HL-60 (cell line): ENCODE data around the gene PRTN3.
"Not testable (repeated sequence)": the region's sequence is repeated elsewhere in the genome, so short reads cannot be mapped to it uniquely, and the experiment has no call there.

Experiments
- DNase-seq, 2 experiments: peaks; one replicate each; pipeline ENCODE4 v3.0.0-alpha.2; 2010 to 2020; ENCODE audit warnings: low read depth in 1 of 2, low spot score in 1 of 2
- H3K27ac ChIP-seq: fragments of 250-450 bp; sonication (Bioruptor Pico); replicated peaks from 2 replicates; pipeline ENCODE4 v1.5.1; 2020; ENCODE audit warnings: mild to moderate bottlenecking, moderate library complexity
- H3K27me3 ChIP-seq: fragments of 250-450 bp; sonication (Bioruptor Pico); 2 replicates; pipeline ENCODE4 v1.5.1; 2021; ENCODE audit warnings: mild to moderate bottlenecking, moderate library complexity; ENCODE audit not compliant: insufficient read depth, poor library complexity, severe bottlenecking
- H3K4me3 ChIP-seq: replicated peaks from 2 replicates; pipeline ENCODE4 v1.5.1; 2011; ENCODE audit warnings: mild to moderate bottlenecking, control low read depth, low read length; ENCODE audit not compliant: insufficient read depth
- CTCF ChIP-seq: IDR thresholded peaks from one replicate; pipeline ENCODE4 v1.5.1; 2011; ENCODE audit warnings: low read length, control low read depth, inconsistent platforms; ENCODE audit not compliant: insufficient read depth
- GABPA ChIP-seq: IDR thresholded peaks from 2 replicates; pipeline ENCODE4 v1.6.1; 2012; ENCODE audit warnings: low read depth
- POLR2AphosphoS5 ChIP-seq: IDR thresholded peaks from 2 replicates; pipeline ENCODE4 v1.6.1; 2012; ENCODE audit warnings: low read depth
- REST ChIP-seq: IDR thresholded peaks from 2 replicates; pipeline ENCODE4 v1.6.1; 2012; ENCODE audit warnings: low read depth; ENCODE audit not compliant: insufficient replicate concordance
- SPI1 ChIP-seq: IDR thresholded peaks from 2 replicates; pipeline ENCODE4 v1.6.1; 2012; ENCODE audit warnings: low read depth, mild to moderate bottlenecking, borderline replicate concordance

PRTN3 gene

DNA sequence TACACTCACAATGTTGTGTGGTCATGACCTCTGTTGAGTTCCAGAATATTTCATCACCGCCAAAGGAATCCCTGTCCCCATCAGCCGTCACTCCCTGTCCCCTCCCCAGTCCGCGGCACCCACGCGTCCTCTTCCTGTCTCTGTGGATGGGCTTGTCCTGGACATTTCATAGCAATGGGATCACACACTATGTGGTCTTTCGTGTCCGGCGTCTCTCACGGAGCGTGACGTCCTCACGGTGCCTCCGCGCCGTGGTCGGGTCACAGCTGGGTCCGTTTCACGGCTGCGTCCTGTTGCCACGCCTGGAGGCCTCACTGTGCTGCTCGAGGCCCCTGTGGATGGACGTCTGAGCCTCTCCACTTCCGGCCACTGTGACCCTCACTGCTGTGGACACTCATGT lies 6.6 kb upstream of the PRTN3 start:
- Histone ChIP-seq H3K27ac (no peak overlapping the region), H3K27me3 (no peaks in the 10 kb centered on the region), H3K4me3 (no peak overlapping the region)
- DNase-seq = no peak
- TF ChIP-seq GABPA (no peak), REST (no peak), POLR2AphosphoS5 (no peak), CTCF (no peak), SPI1 (no peak)

- DNase-seq = no peak
- no peak overlapping the region for H3K4me3 ChIP-seq
- H3K27me3 ChIP-seq = no peaks in the 10 kb centered on the region
- H3K27ac ChIP-seq = no peak overlapping the region
- TF ChIP-seq GABPA = no peak
- TF ChIP-seq CTCF = no peak
- TF ChIP-seq POLR2AphosphoS5 = no peak
- TF ChIP-seq SPI1 = no peak
- TF ChIP-seq REST = no peak
These were observed 5.5 kb upstream of the PRTN3 start for GRCh38 chr19:835210-835810.

DNA sequence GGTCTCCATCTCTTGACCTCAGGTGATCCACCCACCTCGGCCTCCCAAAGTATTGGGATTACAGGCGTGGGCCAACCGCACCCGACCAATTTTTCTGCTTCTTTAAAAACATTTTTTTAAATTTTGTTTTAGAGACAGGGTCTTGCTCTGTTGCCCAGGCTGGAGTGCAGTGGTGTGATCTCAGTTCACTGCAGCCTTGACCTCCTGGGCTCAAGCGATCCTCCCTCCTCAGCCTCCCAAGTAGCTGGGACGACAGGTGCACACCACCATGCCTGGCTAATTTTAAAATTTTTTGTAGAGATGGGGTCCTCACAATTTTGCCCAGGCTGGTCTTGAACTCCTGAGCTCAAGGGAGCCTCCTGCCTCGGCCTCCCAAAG lies 2.0 kb downstream of the PRTN3 start:
- not testable (repeated sequence) for H3K27me3 ChIP-seq, DNase-seq
- H3K4me3 ChIP-seq = peak overlapping the region; percentile 68
- H3K27ac ChIP-seq = peak overlapping the region; percentile 74

GRCh38 chr19:843180-843835 lies 2.5 kb downstream of the PRTN3 start:
- Histone ChIP-seq H3K27me3 (no peaks in the 10 kb centered on the region), H3K4me3 (peak overlapping the region; percentile 68), H3K27ac (peak overlapping the region; percentile 74)
- DNase-seq = peak in 1 of 2 experiments; percentile 63
- no peak for TF ChIP-seq CTCF
- peak; percentile 69; the same call in 1 of the 2 replicates for TF ChIP-seq POLR2AphosphoS5
